H1 (cell line): ENCODE data around the gene TNRC6B.

Source experiments
- CTCF ChIP-seq, 3 experiments: IDR thresholded peaks; 1 replicate in 2 of 3; 2 replicates in 1 of 3; pipeline versions ENCODE4 v1.5.1 to v1.6.1; 2011; ENCODE audit warnings: low read length in 3 of 3, mild to moderate bottlenecking in 3 of 3, inconsistent platforms in 2 of 3, low read depth in 1 of 3, moderate library complexity in 1 of 3; ENCODE audit not compliant: insufficient read depth in 1 of 3; ENCODE audit errors: control extremely low read depth in 1 of 3
- EZH2 ChIP-seq: fragments of 200-600 bp; sonication (generic); IDR thresholded peaks from 2 replicates; pipeline ENCODE4 v1.7.1; 2012; ENCODE audit warnings: low read depth, mild to moderate bottlenecking, moderate library complexity, low read length, inconsistent platforms; ENCODE audit not compliant: severe bottlenecking
- KDM5A ChIP-seq: fragments of 200-600 bp; IDR thresholded peaks from 2 replicates; pipeline ENCODE4 v1.7.1; 2012; ENCODE audit warnings: mild to moderate bottlenecking, low read length, inconsistent platforms, mixed read lengths
- MAX ChIP-seq: IDR thresholded peaks from 2 replicates; pipeline ENCODE4 v1.6.1; 2012; ENCODE audit warnings: inconsistent platforms
- NRF1 ChIP-seq: IDR thresholded peaks from 2 replicates; pipeline ENCODE4 v1.6.1; 2011; ENCODE audit warnings: mild to moderate bottlenecking, low read depth, low read length, improper control_type of control experiment
- POLR2A ChIP-seq, 2 experiments: IDR thresholded peaks; 1 replicate in 1 of 2; 2 replicates in 1 of 2; pipeline ENCODE4 v1.6.1; 2011; ENCODE audit warnings: low read depth in 2 of 2, low read length in 2 of 2, mild to moderate bottlenecking in 2 of 2; ENCODE audit errors: control extremely low read depth in 1 of 2
- POLR2AphosphoS5 ChIP-seq: IDR thresholded peaks from 2 replicates; pipeline ENCODE4 v1.6.1; 2011; ENCODE audit warnings: low read depth, low read length
- RAD21 ChIP-seq, 2 experiments: IDR thresholded peaks in 1 of 2; conservative IDR thresholded peaks in 1 of 2; 2 replicates each; pipeline ENCODE4 v1.6.1; 2011; ENCODE audit warnings: low read depth in 2 of 2, low read length in 2 of 2, improper control_type of control experiment in 1 of 2, inconsistent platforms in 1 of 2, mild to moderate bottlenecking in 1 of 2, moderate library complexity in 1 of 2
- SIN3A ChIP-seq, 2 experiments: IDR thresholded peaks in 1 of 2; conservative IDR thresholded peaks in 1 of 2; 2 replicates each; pipeline ENCODE4 v1.6.1; 2011 to 2012; ENCODE audit warnings: low read length in 2 of 2, improper control_type of control experiment in 1 of 2, low read depth in 1 of 2, mild to moderate bottlenecking in 1 of 2
- TEAD4 ChIP-seq: IDR thresholded peaks from 2 replicates; pipeline ENCODE4 v1.6.1; 2012; ENCODE audit warnings: low read depth, low read length, inconsistent platforms, mixed read lengths

- no peak; a peak in 1 of 4 replicates for TF ChIP-seq CTCF (IDR thresholded peaks at IDR 0.05; ENCODE audit: control extremely low read depth in 1 of 3, insufficient read depth in 1 of 3, low read depth in 1 of 3, low read length in 3 of 3)
- TF ChIP-seq POLR2A (IDR thresholded peaks at IDR 0.05; ENCODE audit: control extremely low read depth in 1 of 2, low read depth in 2 of 2, low read length in 2 of 2), result no peak
- TF ChIP-seq SIN3A (conservative IDR thresholded peaks at IDR 0.05 in 1 of 2, IDR thresholded peaks at IDR 0.05 in 1 of 2; ENCODE audit: low read depth in 1 of 2, low read length in 2 of 2), result no peak
- no peak for TF ChIP-seq RAD21 (IDR thresholded peaks at IDR 0.05 in 1 of 2, conservative IDR thresholded peaks at IDR 0.05 in 1 of 2; ENCODE audit: low read depth in 2 of 2, low read length in 2 of 2)
- no peak for TF ChIP-seq EZH2
- no peak for TF ChIP-seq POLR2AphosphoS5
- TF ChIP-seq MAX, result no peak
- TF ChIP-seq NRF1, result no peak
- TF ChIP-seq KDM5A, result no peak
- no peak for TF ChIP-seq TEAD4
Measured at GRCh38 chr22:40310768-40311120, 133.0 kb downstream of the TNRC6B start.
